Psoas muscle (tissue), 8 donors: ENCODE data around the gene PRR14. TPM values are rescaled to one million over a fixed set of nuclear protein-coding genes. Genes with fewer than 3 reads are reported as not detected.
"Not testable (repeated sequence)": the region's sequence is repeated elsewhere in the genome, so short reads cannot be mapped to it uniquely, and the experiment has no call there.

Source experiments
- ATAC-seq, 4 donors: fragments of 200-7000 bp; cut with Tn5 transposase; one replicate each; pipeline ENCODE4 v1.9.1; 2020; ENCODE audit warnings: moderate library complexity in 3 of 4, mild to moderate bottlenecking in 2 of 4
- DNase-seq, 2 donors: peaks; one replicate each; pipeline ENCODE4 v3.0.0-alpha.2; 2020
- H3K27ac ChIP-seq: fragments of 200-600 bp; one replicate; pipeline ENCODE4 v1.8.0; 2022
- H3K27me3 ChIP-seq, 3 donors: fragments of 200-600 bp in 1 of 3; one replicate each; pipeline versions ENCODE4 v1.6.1 to v1.8.0; 2013 to 2022; ENCODE audit warnings: low read length in 2 of 3, mild to moderate bottlenecking in 2 of 3, moderate library complexity in 1 of 3; ENCODE audit not compliant: insufficient read depth in 3 of 3
- H3K36me3 ChIP-seq, 2 donors: fragments of 200-600 bp in 1 of 2; one replicate each; pipeline versions ENCODE4 v1.6.1 to v1.8.0; 2013 to 2022; ENCODE audit warnings: low read depth in 1 of 2, mild to moderate bottlenecking in 1 of 2, moderate library complexity in 1 of 2; ENCODE audit not compliant: insufficient read depth in 1 of 2
- H3K4me1 ChIP-seq: fragments of 200-600 bp; one replicate; pipeline ENCODE4 v1.8.0; 2022
- H3K4me3 ChIP-seq: fragments of 200-600 bp; one replicate; pipeline ENCODE4 v1.8.0; 2022; ENCODE audit warnings: mild to moderate bottlenecking
- H3K9me3 ChIP-seq: fragments of 200-600 bp; one replicate; pipeline ENCODE4 v1.8.0; 2022
- WGBS, 3 donors: extraction: QIAGEN DNeasy Blood & Tissue Kit; methylation state at CpG; one replicate each; pipeline versions ENCODE4 v1.1.6 to v1.1.7; 2013; 5-methylcytosine and 5-hydroxymethylcytosine counted together
- intact Hi-C, 2 donors: fragments of 100-400 bp; cut with DNase I; formaldehyde crosslinking; loops; one replicate each; pipeline versions ENCODE4 v1.11.0 to v1.14.2; 2022
- polyA plus RNA-seq, 3 donors: library from polyadenylated mRNA; stranded (reverse); fragments of 200-250 nt; gene quantifications; one replicate each; pipeline ENCODE4 v1.2.3, GENCODE V29; 2013
- total RNA-seq, 4 donors: library from RNA; stranded (reverse); fragmentation: NEBNext Ultra II Directional in 2 of 4; extraction: Animal tissue kit (Norgen Biotek cat#: 25700) in 2 of 4; gene quantifications; one replicate each; pipeline versions ENCODE4 v1.2.1 to v1.2.4, GENCODE V29; 2021 to 2023
- TF ChIP-seq, protein P1 (sequence below): fragments of 200-600 bp; IDR thresholded peaks from one replicate; pipeline ENCODE4 v1.8.0; 2022; ENCODE audit warnings: antibody characterized with exemption
- donor health status: healthy with polysubstance abuse.
- donor health status: DM: no; HTN: no; CAD: no; lungs with moderate emphysema.
- donor health status: Bipolar disorder and iron deficiency.
- donor health status: healthy.
- donor health status: DM: yes; HTN: yes; CAD: no.
- donor health status: DM: no; HTN: no; CAD: no.
- donor health status: DM: no; HTN: no; CAD: no.
- donor health status: DM: yes; HTN: yes; CAD: no.

The PRR14 gene
- total and polyA plus RNA-seq, 7 donors: 13.4 to 26.8 (median 23.8) TPM

DNA sequence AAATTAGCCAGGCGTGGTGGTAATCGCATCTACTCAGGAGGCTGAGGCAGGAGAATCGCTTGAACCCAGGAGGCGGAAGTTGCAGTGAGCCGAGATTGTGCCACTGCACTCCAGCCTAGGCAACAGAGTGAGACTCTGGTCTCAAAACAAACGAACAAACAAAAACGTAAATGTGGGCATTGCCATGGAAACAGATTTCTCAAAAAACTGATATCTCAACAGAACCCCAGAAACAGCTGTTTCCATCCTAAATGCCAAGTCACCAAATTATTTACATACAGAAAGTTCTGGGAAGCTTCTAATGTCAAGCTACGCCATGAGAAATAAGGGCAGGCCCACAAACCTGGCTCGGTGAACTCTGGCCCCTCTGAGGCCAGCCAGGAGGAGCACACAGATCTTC, 24.5 kb upstream of the PRR14 start:
- Histone ChIP-seq H3K9me3 (no peaks in the 10 kb centered on the region), H3K27ac (no peak overlapping the region), H3K4me1 (no peaks in the 10 kb centered on the region), H3K4me3 (no peak overlapping the region), H3K36me3 (no peaks in the 10 kb centered on the region), H3K27me3 (no peaks in the 10 kb centered on the region)
- TF ChIP-seq, protein P1, sequence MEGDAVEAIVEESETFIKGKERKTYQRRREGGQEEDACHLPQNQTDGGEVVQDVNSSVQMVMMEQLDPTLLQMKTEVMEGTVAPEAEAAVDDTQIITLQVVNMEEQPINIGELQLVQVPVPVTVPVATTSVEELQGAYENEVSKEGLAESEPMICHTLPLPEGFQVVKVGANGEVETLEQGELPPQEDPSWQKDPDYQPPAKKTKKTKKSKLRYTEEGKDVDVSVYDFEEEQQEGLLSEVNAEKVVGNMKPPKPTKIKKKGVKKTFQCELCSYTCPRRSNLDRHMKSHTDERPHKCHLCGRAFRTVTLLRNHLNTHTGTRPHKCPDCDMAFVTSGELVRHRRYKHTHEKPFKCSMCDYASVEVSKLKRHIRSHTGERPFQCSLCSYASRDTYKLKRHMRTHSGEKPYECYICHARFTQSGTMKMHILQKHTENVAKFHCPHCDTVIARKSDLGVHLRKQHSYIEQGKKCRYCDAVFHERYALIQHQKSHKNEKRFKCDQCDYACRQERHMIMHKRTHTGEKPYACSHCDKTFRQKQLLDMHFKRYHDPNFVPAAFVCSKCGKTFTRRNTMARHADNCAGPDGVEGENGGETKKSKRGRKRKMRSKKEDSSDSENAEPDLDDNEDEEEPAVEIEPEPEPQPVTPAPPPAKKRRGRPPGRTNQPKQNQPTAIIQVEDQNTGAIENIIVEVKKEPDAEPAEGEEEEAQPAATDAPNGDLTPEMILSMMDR: no peak
- no peak for DNase-seq
- 83 to 90% (median 89%) methylated on average over 9 of the region's 9 CpGs for WGBS, 3 donors
- no peak for ATAC-seq
- intact Hi-C loops: no loop called here

DNA sequence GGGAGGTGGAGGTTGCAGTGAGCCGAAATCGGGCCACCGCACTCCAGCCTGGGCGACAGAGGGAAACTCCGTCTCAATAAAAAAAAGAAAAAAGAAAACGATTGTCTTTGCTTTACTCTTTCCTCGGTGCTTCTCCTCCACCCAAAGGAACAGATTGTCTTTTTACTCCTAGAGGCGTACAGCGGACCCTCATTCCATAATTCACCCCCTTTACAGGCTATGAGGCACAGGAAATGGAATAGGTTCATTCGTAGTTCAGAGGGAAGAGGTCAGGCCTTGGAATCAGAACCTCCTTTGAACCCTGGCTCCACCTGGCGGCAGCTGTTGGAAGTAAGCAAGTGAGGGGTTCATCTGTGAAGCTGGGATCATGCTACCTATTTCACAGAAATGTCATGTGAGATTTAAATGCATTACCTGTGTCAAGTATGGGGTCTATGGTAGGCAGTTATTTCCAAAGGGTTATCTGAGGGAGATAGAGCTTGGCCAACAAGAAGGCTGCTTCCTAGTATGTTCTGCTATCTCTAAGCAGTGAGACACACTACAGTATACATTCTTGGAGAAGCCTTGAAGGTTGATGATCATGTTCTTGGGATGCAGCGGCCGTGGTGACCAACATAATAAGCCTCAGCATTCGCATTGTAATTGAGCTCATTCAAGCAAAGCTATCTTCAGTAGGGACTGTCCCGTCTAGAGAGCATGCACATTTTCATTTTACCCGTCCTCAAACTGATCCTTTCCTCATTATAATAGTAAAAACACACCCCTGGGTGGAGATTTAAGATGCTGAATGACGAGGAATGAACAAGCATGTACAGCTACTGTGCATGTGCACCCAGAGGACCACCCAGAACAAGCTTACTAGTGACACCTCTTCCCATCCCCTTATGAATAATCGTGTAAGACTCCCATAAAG, 21.9 kb upstream of the PRR14 start:
- peak overlapping the region; percentile 67 for H3K27ac ChIP-seq
- no peaks in the 10 kb centered on the region for H3K27me3 ChIP-seq

GRCh38 chr16:30632454-30632853, 18.3 kb upstream of the PRR14 start:
- H3K4me3 ChIP-seq, H3K27me3 ChIP-seq, H3K36me3 ChIP-seq, H3K27ac ChIP-seq, H3K9me3 ChIP-seq, ATAC-seq, DNase-seq: not testable (repeated sequence)
- peaks cover 16% of the 10 kb centered on the region for H3K4me1 ChIP-seq
- intact Hi-C loops: loop anchor here (5.0 to 10.0 kb wide), 3 partner anchors 45 to 188 kb away; partner anchors contain the start of genes SEPHS2 (in 1 of the 2), ZNF747 (in 1 of the 2) and ZNF785 (in 1 of the 2)
- 94 to 95% (median 95%) methylated on average over 7 of the region's 7 CpGs for WGBS, 3 donors

More for the DNA sequence above, 21.9 kb upstream of the PRR14 start:
- H3K36me3 ChIP-seq: no peaks in the 10 kb centered on the region
- peak; percentile 84 to 97 (median 90) for ATAC-seq
- intact Hi-C loops: loop anchor here in 1 of 2 donors (2.0 kb wide), 1 partner anchor 198 kb away; the partner anchor contains the start of gene DCTPP1
- WGBS, 3 donors: 28 to 33% (median 29%) methylated on average over 18 of the region's 18 CpGs
- H3K9me3 ChIP-seq: no peaks in the 10 kb centered on the region
- peak; percentile 88 to 92 for DNase-seq
- TF ChIP-seq, protein P1: peak; percentile 92
- H3K4me3 ChIP-seq: peak overlapping the region; percentile 54
- H3K4me1 ChIP-seq: no peaks in the 10 kb centered on the region

GRCh38 chr16:30633526-30633925, 17.2 kb upstream of the PRR14 start:
- DNase-seq: no peak
- H3K36me3 ChIP-seq: no peaks in the 10 kb centered on the region
- TF ChIP-seq, protein P1: no peak
- intact Hi-C loops: loop anchor here (5.0 to 10.0 kb wide), 3 partner anchors 46 to 189 kb away; partner anchors contain the start of genes SEPHS2 (in 1 of the 2), ZNF747 (in 1 of the 2) and ZNF785 (in 1 of the 2)
- no peaks in the 10 kb centered on the region for H3K27me3 ChIP-seq
- 73 to 82% (median 76%) methylated on average over 17 of the region's 17 CpGs for WGBS, 3 donors
- H3K4me1 ChIP-seq: peaks cover 16% of the 10 kb centered on the region
- H3K27ac ChIP-seq: peak overlapping the region; percentile 96
- H3K4me3 ChIP-seq: peak overlapping the region; percentile 81
- ATAC-seq: no peak
- H3K9me3 ChIP-seq: no peaks in the 10 kb centered on the region

GRCh38 chr16:30636599-30636998, 14.2 kb upstream of the PRR14 start:
- 83 to 88% (median 85%) methylated on average over 7 of the region's 7 CpGs for WGBS, 3 donors
- TF ChIP-seq, protein P1: no peak
- ATAC-seq: no peak
- Histone ChIP-seq H3K4me1 (peaks cover 16% of the 10 kb centered on the region), H3K27ac (no peak overlapping the region), H3K9me3 (no peaks in the 10 kb centered on the region), H3K27me3 (no peaks in the 10 kb centered on the region), H3K4me3 (no peak overlapping the region), H3K36me3 (no peaks in the 10 kb centered on the region)
- intact Hi-C loops: loop anchor here in 1 of 2 donors (10.0 kb wide), 2 partner anchors 102 to 192 kb away; partner anchors contain the start of genes SEPHS2 and ZNF747
- no peak for DNase-seq

DNA sequence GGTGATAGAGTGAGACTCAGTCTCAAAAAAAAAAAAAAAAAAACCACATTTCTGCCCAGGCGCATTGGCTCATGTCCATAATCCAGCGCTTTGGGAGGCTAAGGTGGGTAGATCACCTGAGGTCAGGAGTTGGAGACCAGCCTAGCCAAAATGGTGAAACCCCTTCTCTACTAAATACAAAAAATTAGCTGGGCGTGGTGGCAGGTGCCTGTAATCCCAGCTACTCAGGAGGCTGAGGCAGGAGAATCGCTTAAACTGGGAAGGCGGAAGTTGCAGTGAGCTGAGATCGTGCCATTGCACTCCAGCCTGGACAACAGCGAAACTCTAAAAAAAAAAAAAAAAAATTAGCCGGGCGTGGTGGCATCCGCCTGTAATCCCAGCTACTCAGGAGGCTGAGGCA, 13.6 kb upstream of the PRR14 start:
- not testable (repeated sequence) for H3K27ac ChIP-seq, ATAC-seq, H3K36me3 ChIP-seq, H3K4me3 ChIP-seq, H3K27me3 ChIP-seq, H3K9me3 ChIP-seq, DNase-seq
- intact Hi-C loops: loop anchor here in 1 of 2 donors (10.0 kb wide), 2 partner anchors 102 to 192 kb away; partner anchors contain the start of genes SEPHS2 and ZNF747
- 88 to 92% (median 88%) methylated on average over 10 of the region's 10 CpGs for WGBS, 3 donors
- H3K4me1 ChIP-seq: peaks cover 16% of the 10 kb centered on the region
